Measurements from ENCODE around the gene SLC1A6.

SLC1A6 gene

GRCh38 chr19:14968247-14968646 is 11.4 kb downstream of the SLC1A6 start:
- in situ Hi-C loops (cut with HindIII; ENCODE audit: low sequenced_read_pairs): no loop called here
- TF ChIP-seq CTCF (IDR thresholded peaks at IDR 0.05; ENCODE audit: low read depth, low read length): no peak
- DNase-seq (ENCODE audit: low read depth, low spot score): no peak
- H3K4me3 ChIP-seq (ENCODE audit: low read depth, low read length): no peak overlapping the region

- H3K4me3 ChIP-seq (ENCODE audit: low read depth, low read length): no peak overlapping the region
- DNase-seq (ENCODE audit: low read depth, low spot score): no peak
- no peak for TF ChIP-seq CTCF (IDR thresholded peaks at IDR 0.05; ENCODE audit: low read depth, low read length)
- in situ Hi-C loops (cut with HindIII; ENCODE audit: low sequenced_read_pairs): no loop called here
Measured at GRCh38 chr19:14961956-14962685, 17.5 kb downstream of the SLC1A6 start.

- no peak for TF ChIP-seq CTCF (IDR thresholded peaks at IDR 0.05; ENCODE audit: low read depth, low read length)
- no peak for DNase-seq (ENCODE audit: low read depth, low spot score)
- in situ Hi-C loops (cut with HindIII; ENCODE audit: low sequenced_read_pairs): no loop called here
Measured at GRCh38 chr19:14959263-14959662, 20.4 kb downstream of the SLC1A6 start.

GRCh38 chr19:14957464-14957863 is 22.2 kb downstream of the SLC1A6 start:
- in situ Hi-C loops (cut with HindIII; ENCODE audit: low sequenced_read_pairs): no loop called here
- no peak for TF ChIP-seq CTCF (IDR thresholded peaks at IDR 0.05; ENCODE audit: low read depth, low read length)
- DNase-seq (ENCODE audit: low read depth, low spot score): no peak
- no peak overlapping the region for H3K4me3 ChIP-seq (ENCODE audit: low read depth, low read length)

More at GRCh38 chr19:14959263-14959662, 20.4 kb downstream of the SLC1A6 start:
- H3K4me3 ChIP-seq (ENCODE audit: low read depth, low read length): no peak overlapping the region

- no peak for TF ChIP-seq CTCF (IDR thresholded peaks at IDR 0.05; ENCODE audit: low read depth, low read length)
- no peak for DNase-seq (ENCODE audit: low read depth, low spot score)
- no peak overlapping the region for H3K4me3 ChIP-seq (ENCODE audit: low read depth, low read length)
- in situ Hi-C loops (cut with HindIII; ENCODE audit: low sequenced_read_pairs): no loop called here
Measured at GRCh38 chr19:14954071-14954655, 25.5 kb downstream of the SLC1A6 start.

GRCh38 chr19:14952767-14953166 is 26.9 kb downstream of the SLC1A6 start:
- no peak overlapping the region for H3K4me3 ChIP-seq (ENCODE audit: low read depth, low read length)
- in situ Hi-C loops (cut with HindIII; ENCODE audit: low sequenced_read_pairs): no loop called here
- no peak for TF ChIP-seq CTCF (IDR thresholded peaks at IDR 0.05; ENCODE audit: low read depth, low read length)
- DNase-seq (ENCODE audit: low read depth, low spot score): no peak

Measured in astrocyte of the spinal cord (primary cell).